T-helper 2 cell treated with Interferon-gamma antibody and Interleukin-4, amounts not matched to agents 5 μg/mL and 100 μg/mL, for 36 hours (primary cell): Measurements from ENCODE around the gene IDH3B.

Experiments
- DNase-seq: peaks from one replicate; pipeline ENCODE4 v3.0.0; 2021; ENCODE audit warnings: low spot score
- H3K27ac Mint-ChIP-seq: one replicate; pipeline ENCODE4 v1.8.0; 2021; ENCODE audit warnings: mild to moderate bottlenecking, mixed read lengths
- H3K27me3 Mint-ChIP-seq: one replicate; pipeline ENCODE4 v1.8.0; 2021; ENCODE audit warnings: low read depth, mixed read lengths
- H3K36me3 Mint-ChIP-seq: one replicate; pipeline ENCODE4 v1.8.0; 2021; ENCODE audit warnings: low read depth, mixed read lengths
- H3K4me1 Mint-ChIP-seq: one replicate; pipeline ENCODE4 v1.8.0; 2021; ENCODE audit warnings: low read depth, mixed read lengths
- H3K4me3 Mint-ChIP-seq: one replicate; pipeline ENCODE4 v1.8.0; 2022; ENCODE audit warnings: mild to moderate bottlenecking, moderate library complexity, mixed read lengths
- H3K9me3 Mint-ChIP-seq: one replicate; pipeline ENCODE4 v1.8.0; 2021; ENCODE audit warnings: mixed read lengths

IDH3B gene

GRCh38 chr20:2633381-2633780 is 30.6 kb downstream of the IDH3B start:
- H3K4me1 Mint-ChIP-seq, result no peaks in the 10 kb centered on the region
- no peak for DNase-seq
- H3K4me3 Mint-ChIP-seq, result no peak overlapping the region
- no peak overlapping the region for H3K27ac Mint-ChIP-seq
- H3K9me3 Mint-ChIP-seq, result no peaks in the 10 kb centered on the region
- H3K27me3 Mint-ChIP-seq, result peaks cover 39% of the 10 kb centered on the region
- no peaks in the 10 kb centered on the region for H3K36me3 Mint-ChIP-seq

- no peaks in the 10 kb centered on the region for H3K4me1 Mint-ChIP-seq
- H3K27me3 Mint-ChIP-seq, result peaks cover 39% of the 10 kb centered on the region
- no peaks in the 10 kb centered on the region for H3K36me3 Mint-ChIP-seq
- no peak for DNase-seq
- H3K27ac Mint-ChIP-seq, result no peak overlapping the region
- H3K9me3 Mint-ChIP-seq, result no peaks in the 10 kb centered on the region
- H3K4me3 Mint-ChIP-seq, result no peak overlapping the region
Measured at GRCh38 chr20:2631228-2631627, 32.8 kb downstream of the IDH3B start.

GRCh38 chr20:2626853-2627541 is 37.0 kb downstream of the IDH3B start:
- Mint-ChIP-seq H3K27ac (no peak overlapping the region), H3K36me3 (no peaks in the 10 kb centered on the region), H3K9me3 (no peaks in the 10 kb centered on the region), H3K4me3 (no peak overlapping the region), H3K4me1 (no peaks in the 10 kb centered on the region), H3K27me3 (peaks cover 33% of the 10 kb centered on the region)
- no peak for DNase-seq

GRCh38 chr20:2625062-2625461 is 39.0 kb downstream of the IDH3B start:
- Mint-ChIP-seq H3K27me3 (peaks cover 16% of the 10 kb centered on the region), H3K4me3 (no peak overlapping the region), H3K36me3 (no peaks in the 10 kb centered on the region), H3K9me3 (no peaks in the 10 kb centered on the region), H3K27ac (no peak overlapping the region), H3K4me1 (no peaks in the 10 kb centered on the region)
- DNase-seq, result no peak

- Mint-ChIP-seq H3K4me3 (no peak overlapping the region), H3K4me1 (no peaks in the 10 kb centered on the region), H3K27me3 (peaks cover 16% of the 10 kb centered on the region), H3K27ac (no peak overlapping the region), H3K9me3 (no peaks in the 10 kb centered on the region), H3K36me3 (no peaks in the 10 kb centered on the region)
- DNase-seq, result no peak
Measured at GRCh38 chr20:2624190-2624589, 39.8 kb downstream of the IDH3B start.

GRCh38 chr20:2619961-2620595 is 43.9 kb downstream of the IDH3B start:
- peaks cover 13% of the 10 kb centered on the region for H3K27me3 Mint-ChIP-seq
- H3K36me3 Mint-ChIP-seq, result no peaks in the 10 kb centered on the region
- DNase-seq, result no peak
- H3K4me1 Mint-ChIP-seq, result no peaks in the 10 kb centered on the region
- H3K27ac Mint-ChIP-seq, result no peak overlapping the region
- H3K4me3 Mint-ChIP-seq, result no peak overlapping the region
- no peaks in the 10 kb centered on the region for H3K9me3 Mint-ChIP-seq

- no peak overlapping the region for H3K4me3 Mint-ChIP-seq
- H3K36me3 Mint-ChIP-seq, result no peaks in the 10 kb centered on the region
- H3K27ac Mint-ChIP-seq, result no peak overlapping the region
- no peaks in the 10 kb centered on the region for H3K9me3 Mint-ChIP-seq
- DNase-seq, result no peak
- H3K27me3 Mint-ChIP-seq, result peaks cover 13% of the 10 kb centered on the region
- no peaks in the 10 kb centered on the region for H3K4me1 Mint-ChIP-seq
Measured at GRCh38 chr20:2619337-2619736, 44.7 kb downstream of the IDH3B start.

GRCh38 chr20:2618815-2619214 is 45.2 kb downstream of the IDH3B start:
- Mint-ChIP-seq H3K27me3 (peaks cover 13% of the 10 kb centered on the region), H3K27ac (no peak overlapping the region), H3K4me1 (no peaks in the 10 kb centered on the region), H3K36me3 (no peaks in the 10 kb centered on the region), H3K9me3 (no peaks in the 10 kb centered on the region), H3K4me3 (no peak overlapping the region)
- DNase-seq, result no peak

- H3K27me3 Mint-ChIP-seq, result peaks cover 8% of the 10 kb centered on the region
- no peaks in the 10 kb centered on the region for H3K36me3 Mint-ChIP-seq
- H3K4me3 Mint-ChIP-seq, result no peak overlapping the region
- no peak for DNase-seq
- no peaks in the 10 kb centered on the region for H3K4me1 Mint-ChIP-seq
- H3K27ac Mint-ChIP-seq, result no peak overlapping the region
- H3K9me3 Mint-ChIP-seq, result no peaks in the 10 kb centered on the region
Measured at GRCh38 chr20:2617099-2617714, 46.8 kb downstream of the IDH3B start.

GRCh38 chr20:2616634-2617033 is 47.4 kb downstream of the IDH3B start:
- no peak for DNase-seq
- Mint-ChIP-seq H3K27me3 (peaks cover 9% of the 10 kb centered on the region), H3K9me3 (no peaks in the 10 kb centered on the region), H3K36me3 (no peaks in the 10 kb centered on the region), H3K4me3 (no peak overlapping the region), H3K27ac (no peak overlapping the region), H3K4me1 (no peaks in the 10 kb centered on the region)

- no peak for DNase-seq
- H3K27me3 Mint-ChIP-seq, result peaks cover 15% of the 10 kb centered on the region
- no peaks in the 10 kb centered on the region for H3K4me1 Mint-ChIP-seq
- no peak overlapping the region for H3K4me3 Mint-ChIP-seq
- H3K9me3 Mint-ChIP-seq, result peaks cover 5% of the 10 kb centered on the region
- H3K27ac Mint-ChIP-seq, result no peak overlapping the region
- H3K36me3 Mint-ChIP-seq, result no peaks in the 10 kb centered on the region
Measured at GRCh38 chr20:2612073-2612472, 51.9 kb downstream of the IDH3B start.

- no peak overlapping the region for H3K4me3 Mint-ChIP-seq
- H3K4me1 Mint-ChIP-seq, result no peaks in the 10 kb centered on the region
Measured at GRCh38 chr20:2610941-2611720, 52.9 kb downstream of the IDH3B start.

GRCh38 chr20:2610326-2610725 is 53.7 kb downstream of the IDH3B start:
- Mint-ChIP-seq H3K9me3 (peaks cover 14% of the 10 kb centered on the region), H3K27me3 (peaks cover 10% of the 10 kb centered on the region)

More at GRCh38 chr20:2610941-2611720, 52.9 kb downstream of the IDH3B start:
- H3K9me3 Mint-ChIP-seq, result peaks cover 10% of the 10 kb centered on the region
- H3K27me3 Mint-ChIP-seq, result peaks cover 13% of the 10 kb centered on the region
- H3K36me3 Mint-ChIP-seq, result no peaks in the 10 kb centered on the region
- no peak overlapping the region for H3K27ac Mint-ChIP-seq
- no peak for DNase-seq

More at GRCh38 chr20:2610326-2610725, 53.7 kb downstream of the IDH3B start:
- H3K27ac Mint-ChIP-seq, result no peak overlapping the region
- no peaks in the 10 kb centered on the region for H3K36me3 Mint-ChIP-seq
- H3K4me1 Mint-ChIP-seq, result no peaks in the 10 kb centered on the region
- DNase-seq, result no peak
- no peak overlapping the region for H3K4me3 Mint-ChIP-seq
